NB4 (cell line): ENCODE data around the gene ST3GAL4.

Experiments used
- CTCF ChIP-seq: IDR thresholded peaks from one replicate; pipeline ENCODE4 v1.5.1; 2012; ENCODE audit warnings: low read depth, low read length
- POLR2A ChIP-seq: IDR thresholded peaks from 2 replicates; pipeline ENCODE4 v1.6.1; 2011; ENCODE audit warnings: mild to moderate bottlenecking; ENCODE audit not compliant: insufficient read length; ENCODE audit errors: extremely low read depth

GRCh38 chr11:126416542-126417090, 61.1 kb downstream of the ST3GAL4 start:
- no peak for TF ChIP-seq CTCF
- TF ChIP-seq POLR2A: no peak
